AG10803 (cell line): Measurements from ENCODE around the gene PAK4.

Experiments used
- DNase-seq: peaks from one replicate; pipeline ENCODE4 v3.0.0; 2010; ENCODE audit warnings: low read depth
- H3K4me3 ChIP-seq: 2 replicates; pipeline ENCODE4 v1.5.1; 2011; ENCODE audit warnings: mild to moderate bottlenecking, low read length, control low read depth
- CTCF ChIP-seq: conservative IDR thresholded peaks from 2 replicates; pipeline ENCODE4 v1.5.1; 2011; ENCODE audit warnings: mild to moderate bottlenecking, low read length, control low read depth, inconsistent platforms

The PAK4 gene

GRCh38 chr19:39162441-39163043 is 37.0 kb downstream of the PAK4 start:
- no peak for TF ChIP-seq CTCF
- no peak for DNase-seq
- H3K4me3 ChIP-seq = no peak overlapping the region

GRCh38 chr19:39163621-39164020 is 38.0 kb downstream of the PAK4 start:
- no peak for TF ChIP-seq CTCF

GRCh38 chr19:39164289-39164688 is 38.7 kb downstream of the PAK4 start:
- DNase-seq = no peak
- no peak for TF ChIP-seq CTCF
- no peak overlapping the region for H3K4me3 ChIP-seq

More at GRCh38 chr19:39163621-39164020, 38.0 kb downstream of the PAK4 start:
- no peak overlapping the region for H3K4me3 ChIP-seq
- DNase-seq = no peak

GRCh38 chr19:39165857-39166256 is 40.3 kb downstream of the PAK4 start:
- H3K4me3 ChIP-seq = no peak overlapping the region
- DNase-seq = no peak
- no peak for TF ChIP-seq CTCF

GRCh38 chr19:39166571-39167391 is 41.2 kb downstream of the PAK4 start:
- TF ChIP-seq CTCF = no peak
- DNase-seq = no peak

GRCh38 chr19:39167461-39168257 is 42.1 kb downstream of the PAK4 start:
- no peak for TF ChIP-seq CTCF
- DNase-seq = no peak
- H3K4me3 ChIP-seq = no peak overlapping the region

More at GRCh38 chr19:39166571-39167391, 41.2 kb downstream of the PAK4 start:
- H3K4me3 ChIP-seq = no peak overlapping the region
